GM12878 (cell line): ENCODE results near the gene MYNN. TPM values are rescaled to one million over a fixed set of nuclear protein-coding genes. Genes with fewer than 3 reads are reported as not detected.

Source experiments
- ATAC-seq: fragments of 200-7000 bp; cut with Tn5 transposase; 3 replicates; pipeline ENCODE4 v1.9.1; 2020; ENCODE audit warnings: mild to moderate bottlenecking, moderate library complexity
- BruUV-seq: library from RNA; stranded (reverse); fragments of 400-500 nt; replicated peaks from 2 replicates; lab custom pipeline; 2021; lab: Mats Ljungman, UMichigan
- CTCF ChIA-PET: fragments of 300-600 bp; sonication (Branson Sonifier 250); formaldehyde crosslinking; extraction: SDS; loops from one replicate; lab custom pipeline; 2021; ENCODE audit warnings: inconsistent platforms; lab: Yijun Ruan, JAX
- POLR2A ChIA-PET: fragments of 350-600 bp; formaldehyde crosslinking; extraction: SDS; loops from one replicate; lab custom pipeline; 2021; ENCODE audit warnings: inconsistent platforms; lab: Charles Lee
- RAD21 ChIA-PET: fragments of 300-600 bp; sonication (Branson Sonifier 250); formaldehyde crosslinking; loops from one replicate; lab custom pipeline; 2023; ENCODE audit warnings: antibody characterized with exemption; ENCODE audit not compliant: unreplicated experiment; lab: Charles Lee
- SMC1A ChIA-PET: fragments of 300-600 bp; sonication (Branson Sonifier 250); formaldehyde crosslinking; loops from one replicate; lab custom pipeline; 2023; ENCODE audit not compliant: unreplicated experiment, uncharacterized antibody; lab: Charles Lee
- DNase-seq: peaks from one replicate; pipeline ENCODE4 v3.0.0-alpha.2; 2011; ENCODE audit warnings: low read depth, low spot score
- FAIRE-seq: peaks from 3 replicates; lab custom pipeline; 2011; peaks lifted over from hg19 to GRCh38; lab: Jason Lieb, UNC
- H2AFZ ChIP-seq: 2 replicates; pipeline ENCODE4 v1.6.0; 2011; ENCODE audit warnings: low read depth, low read length, control low read depth; ENCODE audit not compliant: control insufficient read depth
- H3K27ac ChIP-seq: 2 replicates; pipeline ENCODE4 v1.5.1; 2011; ENCODE audit warnings: control low read depth; ENCODE audit not compliant: control insufficient read depth, insufficient read depth
- H3K27me3 ChIP-seq, 2 experiments: replicated peaks in 1 of 2; 2 replicates each; pipeline versions ENCODE4 v1.6.0 to v1.6.1; 2011; ENCODE audit warnings: low read length in 1 of 2; ENCODE audit not compliant: control insufficient read depth in 2 of 2, insufficient read depth in 2 of 2
- H3K36me3 ChIP-seq, 2 experiments: 2 replicates each; pipeline ENCODE4 v1.5.1; 2011; ENCODE audit warnings: low read length in 1 of 2; ENCODE audit not compliant: control insufficient read depth in 2 of 2, insufficient read depth in 2 of 2
- H3K4me1 ChIP-seq: 2 replicates; pipeline ENCODE4 v1.6.1; 2011; ENCODE audit warnings: mild to moderate bottlenecking, low read length, moderate library complexity, mixed read lengths; ENCODE audit not compliant: control insufficient read depth, insufficient read depth
- H3K4me2 ChIP-seq: 2 replicates; pipeline ENCODE4 v1.6.0; 2011; ENCODE audit warnings: control low read depth; ENCODE audit not compliant: control insufficient read depth, insufficient read depth
- H3K4me3 ChIP-seq: fragments of 200-600 bp; sonication (generic); 2 replicates; pipeline ENCODE4 v1.5.1; 2016
- H3K79me2 ChIP-seq: 2 replicates; pipeline ENCODE4 v1.6.0; 2011; ENCODE audit warnings: low read length; ENCODE audit not compliant: control insufficient read depth, insufficient read depth
- H3K9ac ChIP-seq: 2 replicates; pipeline ENCODE4 v1.8.0; 2011; ENCODE audit warnings: low read length, control low read depth, mixed read lengths; ENCODE audit not compliant: control insufficient read depth, insufficient read depth
- H3K9me3 ChIP-seq: replicated peaks from 3 replicates; pipeline ENCODE4 v1.5.1; 2011; ENCODE audit warnings: mild to moderate bottlenecking, low read length; ENCODE audit not compliant: control insufficient read depth, insufficient read depth
- H4K20me1 ChIP-seq: 2 replicates; pipeline ENCODE4 v1.6.0; 2011; ENCODE audit not compliant: control insufficient read depth, insufficient read depth
- BACH1 ChIP-seq: fragments of 450-650 bp; IDR thresholded peaks from 2 replicates; pipeline ENCODE4 v1.6.1; 2017; ENCODE audit warnings: mild to moderate bottlenecking, borderline replicate concordance
- BCL3 ChIP-seq: IDR thresholded peaks from 2 replicates; pipeline ENCODE4 v1.6.1; 2011; ENCODE audit warnings: borderline replicate concordance, low read depth, mild to moderate bottlenecking, moderate library complexity, low read length; ENCODE audit not compliant: insufficient read depth, poor library complexity, severe bottlenecking
- CHD1 ChIP-seq: IDR thresholded peaks from 2 replicates; pipeline ENCODE4 v1.6.1; 2012; ENCODE audit warnings: low read depth, low read length, improper control_type of control experiment
- CTCF ChIP-seq, 3 experiments: IDR thresholded peaks in 2 of 3; conservative IDR thresholded peaks in 1 of 3; 2 replicates each; pipeline ENCODE4 v1.5.1; 2011; ENCODE audit warnings: low read depth in 3 of 3, low read length in 3 of 3, mild to moderate bottlenecking in 3 of 3, control low read depth in 2 of 3, moderate library complexity in 2 of 3, inconsistent platforms in 1 of 3, mixed read lengths in 1 of 3; ENCODE audit not compliant: control insufficient read depth in 2 of 3, insufficient read depth in 1 of 3; ENCODE audit errors: extremely low read depth in 1 of 3
- JUND ChIP-seq: IDR thresholded peaks from 2 replicates; pipeline ENCODE4 v1.6.1; 2012; ENCODE audit warnings: low read depth, mild to moderate bottlenecking, low read length, improper control_type of control experiment, moderate library complexity
- NR2F1 ChIP-seq: fragments of 450-650 bp; conservative IDR thresholded peaks from 2 replicates; pipeline ENCODE4 v1.6.1; 2017; ENCODE audit warnings: mild to moderate bottlenecking
- NRF1 ChIP-seq: conservative IDR thresholded peaks from 2 replicates; pipeline ENCODE4 v1.6.1; 2011; ENCODE audit warnings: mild to moderate bottlenecking, low read depth, low read length, improper control_type of control experiment
- SIX5 ChIP-seq: IDR thresholded peaks from 2 replicates; pipeline ENCODE4 v1.6.1; 2011; ENCODE audit warnings: mild to moderate bottlenecking, low read depth, low read length, moderate library complexity; ENCODE audit not compliant: severe bottlenecking
- SRF ChIP-seq, 2 experiments: IDR thresholded peaks; 2 replicates each; pipeline ENCODE4 v1.6.1; 2011; ENCODE audit warnings: low read depth in 2 of 2, low read length in 2 of 2, mild to moderate bottlenecking in 1 of 2, moderate library complexity in 1 of 2
- SUPT20H ChIP-seq: IDR thresholded peaks from 2 replicates; pipeline ENCODE4 v1.6.1; 2011; ENCODE audit warnings: low read depth, mild to moderate bottlenecking, low read length, moderate library complexity, borderline replicate concordance; ENCODE audit not compliant: control insufficient read depth
- WRNIP1 ChIP-seq: IDR thresholded peaks from 2 replicates; pipeline ENCODE4 v1.6.1; 2011; ENCODE audit warnings: low read depth, low read length, improper control_type of control experiment, borderline replicate concordance
- ZSCAN29 ChIP-seq: fragments of 450-650 bp; IDR thresholded peaks from 2 replicates; pipeline ENCODE4 v1.6.1; 2017; ENCODE audit warnings: mild to moderate bottlenecking, moderate library complexity
- WGBS: methylation state at CpG from one replicate; pipeline ENCODE4 v1.1.6; 2016; ENCODE audit warnings: low lambda C conversion rate; ENCODE audit not compliant: insufficient replicate concordance, insufficient coverage; ENCODE audit errors: missing lambda C conversion rate; 5-methylcytosine and 5-hydroxymethylcytosine counted together
- in situ Hi-C: fragments of 300-500 bp; cut with MboI; formaldehyde crosslinking; loops from 9 replicates; pipeline ENCODE4 v1.14.3; 2018; ENCODE audit warnings: mixed read lengths
- intact Hi-C: fragments of 100-400 bp; cut with micrococcal nuclease; formaldehyde crosslinking; loops from one replicate; pipeline ENCODE4 v1.14.2; 2022; ENCODE audit not compliant: unreplicated experiment
- polyA plus RNA-seq, 11 experiments: library from polyadenylated mRNA; depleted of rRNA in 4 of 11; unstranded in 6 of 11; stranded (reverse) in 5 of 11; fragments of >200 nt; fragmentation: Nextera tagmentation in 4 of 11; fragmentation: Illumina TruSeq in 1 of 11; extraction: Ambion mirVana in 4 of 11; extraction: Trizol in 1 of 11; gene quantifications; 1 replicate in 1 of 11; 2 replicates in 10 of 11; pipeline versions ENCODE4 v1.2.1 to v1.2.3, GENCODE V29; 2011 to 2016; ENCODE audit warnings: inconsistent platforms in 2 of 11, missing spikeins in 2 of 11, low read depth in 1 of 11
- total RNA-seq, 4 experiments: library from RNA; depleted of rRNA in 3 of 4; stranded (reverse); fragments of >200 nt in 3 of 4; fragmentation: Illumina TruSeq in 1 of 4; extraction: Trizol in 1 of 4; gene quantifications; 2 replicates each; pipeline versions ENCODE4 v1.2.1 to v1.2.3, GENCODE V29; 2013 to 2021
- TF ChIP-seq, protein P1 (sequence below): fragments of 450-650 bp; formaldehyde crosslinking; IDR thresholded peaks from 2 replicates; pipeline ENCODE4 v1.4.0; 2020; ENCODE audit warnings: mild to moderate bottlenecking, moderate library complexity

The MYNN gene
- total and polyA plus RNA-seq, 10 of the 15 experiments (the other 5 are each of a cell fraction or from before 2014, with no cell fraction given) = 8.8 to 20.5 (median 15.8) TPM

- TF ChIP-seq CTCF (IDR thresholded peaks at IDR 0.05 in 2 of 3, conservative IDR thresholded peaks at IDR 0.05 in 1 of 3; ENCODE audit: control insufficient read depth in 2 of 3, extremely low read depth in 1 of 3, insufficient read depth in 1 of 3, low read depth in 3 of 3, low read length in 3 of 3) (no peak), SIX5 (no peak), BACH1 (no peak), WRNIP1 (no peak), SUPT20H (no peak), NR2F1 (no peak), NRF1 (no peak), CHD1 (no peak), SRF (IDR thresholded peaks at IDR 0.05; ENCODE audit: low read depth in 2 of 2, low read length in 2 of 2) (no peak), ZSCAN29 (no peak), BCL3 (no peak), JUND (no peak)
- TF ChIP-seq, protein P1, sequence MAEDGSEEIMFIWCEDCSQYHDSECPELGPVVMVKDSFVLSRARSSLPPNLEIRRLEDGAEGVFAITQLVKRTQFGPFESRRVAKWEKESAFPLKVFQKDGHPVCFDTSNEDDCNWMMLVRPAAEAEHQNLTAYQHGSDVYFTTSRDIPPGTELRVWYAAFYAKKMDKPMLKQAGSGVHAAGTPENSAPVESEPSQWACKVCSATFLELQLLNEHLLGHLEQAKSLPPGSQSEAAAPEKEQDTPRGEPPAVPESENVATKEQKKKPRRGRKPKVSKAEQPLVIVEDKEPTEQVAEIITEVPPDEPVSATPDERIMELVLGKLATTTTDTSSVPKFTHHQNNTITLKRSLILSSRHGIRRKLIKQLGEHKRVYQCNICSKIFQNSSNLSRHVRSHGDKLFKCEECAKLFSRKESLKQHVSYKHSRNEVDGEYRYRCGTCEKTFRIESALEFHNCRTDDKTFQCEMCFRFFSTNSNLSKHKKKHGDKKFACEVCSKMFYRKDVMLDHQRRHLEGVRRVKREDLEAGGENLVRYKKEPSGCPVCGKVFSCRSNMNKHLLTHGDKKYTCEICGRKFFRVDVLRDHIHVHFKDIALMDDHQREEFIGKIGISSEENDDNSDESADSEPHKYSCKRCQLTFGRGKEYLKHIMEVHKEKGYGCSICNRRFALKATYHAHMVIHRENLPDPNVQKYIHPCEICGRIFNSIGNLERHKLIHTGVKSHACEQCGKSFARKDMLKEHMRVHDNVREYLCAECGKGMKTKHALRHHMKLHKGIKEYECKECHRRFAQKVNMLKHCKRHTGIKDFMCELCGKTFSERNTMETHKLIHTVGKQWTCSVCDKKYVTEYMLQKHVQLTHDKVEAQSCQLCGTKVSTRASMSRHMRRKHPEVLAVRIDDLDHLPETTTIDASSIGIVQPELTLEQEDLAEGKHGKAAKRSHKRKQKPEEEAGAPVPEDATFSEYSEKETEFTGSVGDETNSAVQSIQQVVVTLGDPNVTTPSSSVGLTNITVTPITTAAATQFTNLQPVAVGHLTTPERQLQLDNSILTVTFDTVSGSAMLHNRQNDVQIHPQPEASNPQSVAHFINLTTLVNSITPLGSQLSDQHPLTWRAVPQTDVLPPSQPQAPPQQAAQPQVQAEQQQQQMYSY (CRISPR knock-in tag) = no peak
- BruUV-seq = no TSS peak
- Histone ChIP-seq H3K9ac (no peak overlapping the region), H3K79me2 (no peaks in the 10 kb centered on the region), H3K27ac (no peak overlapping the region), H4K20me1 (no peaks in the 10 kb centered on the region), H3K9me3 (no peaks in the 10 kb centered on the region), H3K4me3 (no peak overlapping the region), H2AFZ (no peak overlapping the region), H3K27me3 (0 out of 4 replicates have a peak, but pooled peaks cover 0 to 2% of the 10 kb centered on the region in 2 experiments), H3K4me1 (peaks cover 4% of the 10 kb centered on the region; the same call in 1 of the 2 replicates), H3K4me2 (no peak overlapping the region), H3K36me3 (no peaks in the 10 kb centered on the region)
- ATAC-seq = no peak
- ChIA-PET POLR2A (no interaction called here), RAD21 (no interaction called here), SMC1A (no interaction called here), CTCF (no interaction called here)
- WGBS = 61% methylated on average over 2 of the region's 2 CpGs
- DNase-seq = no peak
- intact Hi-C loops = no loop called here
- no peak for FAIRE-seq
- in situ Hi-C loops = no loop called here
Observed at GRCh38 chr3:169751875-169752274, 21.3 kb upstream of the MYNN start.
